Activated CD8-positive, alpha-beta T cell treated with anti-CD3 and anti-CD28 coated beads for 36 hours (primary cell): ENCODE data around the gene PTPRD. TPM values are rescaled to one million over a fixed set of nuclear protein-coding genes. Genes with fewer than 3 reads are reported as not detected.

Experiments used
- ATAC-seq: fragments of 200-7000 bp; cut with Tn5 transposase; one replicate; pipeline ENCODE4 v1.10.0; 2021; ENCODE audit warnings: mild to moderate bottlenecking, moderate library complexity
- CTCF ChIA-PET: fragments of 350-600 bp; sonication (Branson Sonifier 250); formaldehyde crosslinking; loops from one replicate; lab custom pipeline; 2021; ENCODE audit warnings: antibody characterized with exemption; lab: Charles Lee
- POLR2A ChIA-PET: fragments of 350-600 bp; sonication (Branson Sonifier 250); formaldehyde crosslinking; loops from one replicate; lab custom pipeline; 2021; ENCODE audit warnings: antibody characterized with exemption; lab: Charles Lee
- DNase-seq: peaks from one replicate; pipeline ENCODE4 v3.0.0-alpha.2; 2020
- H3K27ac Mint-ChIP-seq: one replicate; pipeline ENCODE4 v1.8.0; 2021; ENCODE audit warnings: mild to moderate bottlenecking, mixed read lengths
- H3K27me3 Mint-ChIP-seq: one replicate; pipeline ENCODE4 v1.8.0; 2021; ENCODE audit warnings: mixed read lengths
- H3K36me3 Mint-ChIP-seq: one replicate; pipeline ENCODE4 v1.8.0; 2021; ENCODE audit warnings: low read depth, mixed read lengths
- H3K4me1 Mint-ChIP-seq: one replicate; pipeline ENCODE4 v1.8.0; 2021; ENCODE audit warnings: low read depth, mixed read lengths
- H3K4me3 Mint-ChIP-seq: one replicate; pipeline ENCODE4 v1.8.0; 2021; ENCODE audit warnings: mild to moderate bottlenecking, moderate library complexity, mixed read lengths
- H3K9me3 Mint-ChIP-seq: one replicate; pipeline ENCODE4 v1.8.0; 2021; ENCODE audit warnings: mixed read lengths
- CTCF ChIP-seq: fragments of 200-600 bp; IDR thresholded peaks from one replicate; pipeline ENCODE4 v1.8.0; 2022; ENCODE audit warnings: antibody characterized with exemption, mild to moderate bottlenecking
- intact Hi-C: fragments of 100-400 bp; cut with micrococcal nuclease; formaldehyde crosslinking; loops from one replicate; pipeline ENCODE4 v1.10.0; 2022
- total RNA-seq, 2 experiments: library from RNA; stranded (reverse); gene quantifications; one replicate each; pipeline ENCODE4 v1.2.3, GENCODE V29; 2021

PTPRD gene
- total RNA-seq, 2 experiments from 2014 or later, result not detected

GRCh38 chr9:9041756-9042155, 1571.0 kb downstream of the PTPRD start:
- H3K36me3 Mint-ChIP-seq, result no peaks in the 10 kb centered on the region
- H3K9me3 Mint-ChIP-seq, result no peaks in the 10 kb centered on the region
- H3K27me3 Mint-ChIP-seq, result no peaks in the 10 kb centered on the region
- ATAC-seq (no peak), DNase-seq (no peak)
- H3K4me3 Mint-ChIP-seq, result no peak overlapping the region
- intact Hi-C loops, result no loop called here
- H3K4me1 Mint-ChIP-seq, result no peaks in the 10 kb centered on the region
- no peak for TF ChIP-seq CTCF
- H3K27ac Mint-ChIP-seq, result no peak overlapping the region
- POLR2A ChIA-PET, result no interaction called here
- CTCF ChIA-PET, result no interaction called here

- H3K4me1 Mint-ChIP-seq, result no peaks in the 10 kb centered on the region
- TF ChIP-seq CTCF, result no peak
- DNase-seq (no peak), ATAC-seq (no peak)
- no peaks in the 10 kb centered on the region for H3K36me3 Mint-ChIP-seq
- peaks cover 1% of the 10 kb centered on the region for H3K9me3 Mint-ChIP-seq
- no peak overlapping the region for H3K27ac Mint-ChIP-seq
- intact Hi-C loops, result no loop called here
- no peak overlapping the region for H3K4me3 Mint-ChIP-seq
- no peaks in the 10 kb centered on the region for H3K27me3 Mint-ChIP-seq
- CTCF ChIA-PET, result no interaction called here
- POLR2A ChIA-PET, result no interaction called here
Observed at GRCh38 chr9:9033022-9033421, 1579.8 kb downstream of the PTPRD start.

GRCh38 chr9:9016597-9016996, 1596.2 kb downstream of the PTPRD start:
- Mint-ChIP-seq H3K9me3 (no peaks in the 10 kb centered on the region), H3K27ac (no peak overlapping the region), H3K36me3 (no peaks in the 10 kb centered on the region), H3K27me3 (no peaks in the 10 kb centered on the region), H3K4me1 (no peaks in the 10 kb centered on the region), H3K4me3 (no peak overlapping the region)
- CTCF ChIA-PET, result no interaction called here
- no peak for TF ChIP-seq CTCF
- DNase-seq (no peak), ATAC-seq (no peak)
- POLR2A ChIA-PET, result no interaction called here
- intact Hi-C loops, result no loop called here

- no peak for DNase-seq
- no peaks in the 10 kb centered on the region for H3K36me3 Mint-ChIP-seq
- no peak for TF ChIP-seq CTCF
- H3K9me3 Mint-ChIP-seq, result peaks cover 1% of the 10 kb centered on the region
- POLR2A ChIA-PET, result no interaction called here
- H3K27ac Mint-ChIP-seq, result no peak overlapping the region
- no peaks in the 10 kb centered on the region for H3K27me3 Mint-ChIP-seq
- CTCF ChIA-PET, result no interaction called here
- no peak for ATAC-seq
- H3K4me1 Mint-ChIP-seq, result no peaks in the 10 kb centered on the region
- no peak overlapping the region for H3K4me3 Mint-ChIP-seq
- intact Hi-C loops, result no loop called here
Observed at GRCh38 chr9:9004810-9005209, 1608.0 kb downstream of the PTPRD start.

DNA sequence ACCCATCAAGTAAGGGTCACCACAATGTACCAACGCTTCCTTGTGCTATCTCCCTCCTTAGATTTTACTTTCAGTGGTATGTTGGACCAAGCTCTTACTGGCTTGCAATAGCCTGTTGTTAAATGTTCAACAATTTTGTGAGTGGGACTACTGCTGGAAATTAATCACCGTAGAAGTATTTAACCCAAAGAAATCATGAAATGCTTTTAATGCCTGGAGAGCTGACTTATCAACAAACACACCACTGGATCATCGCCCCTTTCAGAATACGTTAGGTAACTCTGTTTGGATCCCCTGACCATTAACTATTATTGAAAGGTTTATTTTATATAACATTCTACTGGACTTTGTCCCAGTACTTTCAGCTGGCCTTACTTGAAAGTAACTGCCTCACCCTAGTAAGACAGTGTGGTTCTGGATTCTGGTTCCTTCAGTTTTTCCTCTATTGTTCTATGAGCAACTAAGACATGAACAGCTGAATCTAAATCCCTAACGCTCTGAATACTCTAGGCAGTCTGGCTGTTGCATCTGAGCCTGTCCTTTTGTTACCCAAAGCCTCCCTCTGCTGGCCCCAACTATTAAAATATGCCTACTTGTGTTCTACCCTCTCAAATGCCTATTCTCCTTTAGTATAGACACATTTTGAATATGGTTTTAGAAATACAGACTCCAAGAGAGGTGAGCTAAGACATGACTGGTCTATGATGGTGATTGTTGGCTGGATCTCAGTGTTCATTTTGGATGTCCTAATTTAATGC, 1609.8 kb downstream of the PTPRD start:
- ChIA-PET CTCF (no interaction called here), POLR2A (no interaction called here)
- ATAC-seq (no peak), DNase-seq (no peak)
- no peak overlapping the region for H3K4me3 Mint-ChIP-seq
- no peak for TF ChIP-seq CTCF
- no peak overlapping the region for H3K27ac Mint-ChIP-seq
- no peaks in the 10 kb centered on the region for H3K4me1 Mint-ChIP-seq
- intact Hi-C loops, result no loop called here
- H3K9me3 Mint-ChIP-seq, result no peaks in the 10 kb centered on the region
- no peaks in the 10 kb centered on the region for H3K36me3 Mint-ChIP-seq
- H3K27me3 Mint-ChIP-seq, result no peaks in the 10 kb centered on the region
